Astrocyte (in vitro differentiated cells and primary cell): ENCODE measurements around the gene LIPT2. TPM values are rescaled to one million over a fixed set of nuclear protein-coding genes. Genes with fewer than 3 reads are reported as not detected.

ENCODE experiments used
- DNase-seq: peaks from one replicate; pipeline ENCODE4 v3.0.0-alpha.2; 2010; ENCODE audit warnings: low read depth
- FAIRE-seq: peaks from 2 replicates; lab custom pipeline; 2011; peaks lifted over from hg19 to GRCh38; lab: Jason Lieb, UNC
- H2AFZ ChIP-seq: 2 replicates; pipeline ENCODE4 v1.6.0; 2012; ENCODE audit warnings: low read depth, low read length, inconsistent platforms
- H3K27ac ChIP-seq: 2 replicates; pipeline ENCODE4 v1.5.1; 2011; ENCODE audit warnings: low read depth, low read length, inconsistent platforms
- H3K27me3 ChIP-seq: 2 replicates; pipeline ENCODE4 v1.6.0; 2011; ENCODE audit warnings: low read length, inconsistent platforms; ENCODE audit not compliant: insufficient read depth
- H3K36me3 ChIP-seq: 2 replicates; pipeline ENCODE4 v1.5.1; 2011; ENCODE audit warnings: low read length, inconsistent platforms; ENCODE audit not compliant: insufficient read depth
- H3K4me1 ChIP-seq: 2 replicates; pipeline ENCODE4 v1.5.1; 2011; ENCODE audit warnings: low read length, inconsistent platforms; ENCODE audit not compliant: insufficient read depth
- H3K4me2 ChIP-seq: 2 replicates; pipeline ENCODE4 v1.6.0; 2012; ENCODE audit warnings: low read length, inconsistent platforms
- H3K4me3 ChIP-seq: 2 replicates; pipeline ENCODE4 v1.5.1; 2011; ENCODE audit warnings: low read depth, mild to moderate bottlenecking, low read length, inconsistent platforms; ENCODE audit not compliant: insufficient read depth
- H3K79me2 ChIP-seq: 2 replicates; pipeline ENCODE4 v1.6.0; 2012; ENCODE audit warnings: mild to moderate bottlenecking, low read length, inconsistent platforms; ENCODE audit not compliant: insufficient read depth
- H3K9ac ChIP-seq: 2 replicates; pipeline ENCODE4 v1.6.0; 2012; ENCODE audit warnings: mild to moderate bottlenecking, low read length, inconsistent platforms
- H3K9me3 ChIP-seq: 2 replicates; pipeline ENCODE4 v1.5.1; 2012; ENCODE audit warnings: low read depth, mild to moderate bottlenecking, low read length, inconsistent platforms; ENCODE audit not compliant: insufficient read depth
- H4K20me1 ChIP-seq: 2 replicates; pipeline ENCODE4 v1.6.0; 2012; ENCODE audit warnings: low read length, inconsistent platforms; ENCODE audit not compliant: insufficient read depth
- H3K27ac Mint-ChIP-seq: one replicate; pipeline ENCODE4 v1.8.0; 2021; ENCODE audit warnings: mild to moderate bottlenecking, mixed read lengths; ENCODE audit not compliant: unreplicated experiment
- H3K27me3 Mint-ChIP-seq: one replicate; pipeline ENCODE4 v1.8.0; 2021; ENCODE audit warnings: low read depth, mixed read lengths; ENCODE audit not compliant: unreplicated experiment
- H3K36me3 Mint-ChIP-seq: one replicate; pipeline ENCODE4 v1.8.0; 2021; ENCODE audit warnings: low read depth, mixed read lengths; ENCODE audit not compliant: unreplicated experiment
- H3K4me1 Mint-ChIP-seq: one replicate; pipeline ENCODE4 v1.8.0; 2021; ENCODE audit warnings: low read depth, mixed read lengths; ENCODE audit not compliant: unreplicated experiment
- H3K4me3 Mint-ChIP-seq: one replicate; pipeline ENCODE4 v1.8.0; 2021; ENCODE audit warnings: mild to moderate bottlenecking, moderate library complexity, mixed read lengths; ENCODE audit not compliant: unreplicated experiment
- H3K9me3 Mint-ChIP-seq: one replicate; pipeline ENCODE4 v1.8.0; 2021; ENCODE audit warnings: mild to moderate bottlenecking, mixed read lengths; ENCODE audit not compliant: unreplicated experiment
- CTCF ChIP-seq: IDR thresholded peaks from 2 replicates; pipeline ENCODE4 v1.5.1; 2011; ENCODE audit warnings: low read depth, mild to moderate bottlenecking, inconsistent platforms, low read length, moderate library complexity; ENCODE audit not compliant: insufficient read depth
- EZH2 ChIP-seq: IDR thresholded peaks from 2 replicates; pipeline ENCODE4 v1.6.1; 2012; ENCODE audit warnings: mild to moderate bottlenecking, low read length, inconsistent platforms; ENCODE audit not compliant: insufficient read depth
- total RNA-seq: library from RNA; stranded (reverse); gene quantifications from 2 replicates; pipeline ENCODE4 v1.2.1, GENCODE V29; 2021

Gene LIPT2
- total RNA-seq, 1 donor from 2014 or later, result 2.0 TPM

- Histone ChIP-seq H3K9me3 (no peaks in the 10 kb centered on the region), H3K79me2 (no peaks in the 10 kb centered on the region), H3K36me3 (no peaks in the 10 kb centered on the region), H3K27me3 (peaks cover 3% of the 10 kb centered on the region), H3K4me3 (no peak overlapping the region), H4K20me1 (no peaks in the 10 kb centered on the region), H3K4me2 (no peak overlapping the region), H3K27ac (no peak overlapping the region), H3K4me1 (no peaks in the 10 kb centered on the region), H3K9ac (no peak overlapping the region), H2AFZ (no peak overlapping the region)
- FAIRE-seq (no peak), DNase-seq (no peak)
- no peak for TF ChIP-seq CTCF
- no peak for TF ChIP-seq EZH2
- Mint-ChIP-seq H3K4me1 (no peaks in the 10 kb centered on the region), H3K4me3 (no peak overlapping the region), H3K9me3 (no peaks in the 10 kb centered on the region), H3K27ac (no peak overlapping the region), H3K36me3 (no peaks in the 10 kb centered on the region), H3K27me3 (peaks cover 4% of the 10 kb centered on the region)
Observed at GRCh38 chr11:74524978-74525377, 31.5 kb upstream of the LIPT2 start.

- H3K9me3 ChIP-seq, result no peaks in the 10 kb centered on the region
- no peaks in the 10 kb centered on the region for H3K79me2 ChIP-seq
- peaks cover 3% of the 10 kb centered on the region for H3K27me3 ChIP-seq
- H3K36me3 ChIP-seq, result no peaks in the 10 kb centered on the region
- Mint-ChIP-seq H3K27me3 (peaks cover 4% of the 10 kb centered on the region), H3K27ac (no peak overlapping the region), H3K4me3 (no peak overlapping the region), H3K36me3 (no peaks in the 10 kb centered on the region), H3K4me1 (no peaks in the 10 kb centered on the region), H3K9me3 (no peaks in the 10 kb centered on the region)
- FAIRE-seq (no peak), DNase-seq (no peak)
- no peak overlapping the region for H2AFZ ChIP-seq
- TF ChIP-seq EZH2 (no peak), CTCF (no peak)
- no peaks in the 10 kb centered on the region for H4K20me1 ChIP-seq
- H3K4me3 ChIP-seq, result no peak overlapping the region
- H3K27ac ChIP-seq, result no peak overlapping the region
- no peaks in the 10 kb centered on the region for H3K4me1 ChIP-seq
- H3K9ac ChIP-seq, result no peak overlapping the region
- H3K4me2 ChIP-seq, result no peak overlapping the region
Observed at GRCh38 chr11:74524501-74524900, 31.0 kb upstream of the LIPT2 start.

DNA sequence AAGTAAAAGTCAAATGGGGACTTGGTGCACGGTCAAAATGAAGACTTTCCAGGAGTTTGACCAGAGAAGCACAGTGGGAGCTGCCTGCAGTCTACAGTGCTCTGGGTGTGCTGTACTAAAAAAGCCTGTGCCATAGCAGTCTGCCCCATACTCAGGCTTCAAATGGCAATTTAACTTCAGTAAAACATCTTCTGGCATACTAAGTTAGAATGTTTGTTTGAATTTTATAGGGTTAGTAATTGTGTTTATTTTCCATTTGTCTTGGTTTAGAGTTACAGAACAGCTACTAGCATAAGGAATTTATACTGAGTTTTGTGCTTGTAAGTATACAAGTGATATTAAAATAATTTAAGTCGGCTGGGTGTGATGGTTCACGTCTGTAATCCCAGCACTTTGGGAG is 29.3 kb upstream of the LIPT2 start:
- no peak for FAIRE-seq

More for the DNA sequence above, 29.3 kb upstream of the LIPT2 start:
- H3K4me3 ChIP-seq, result no peak overlapping the region
- H3K36me3 Mint-ChIP-seq, result no peaks in the 10 kb centered on the region
- no peak overlapping the region for H2AFZ ChIP-seq
- H3K4me1 Mint-ChIP-seq, result no peaks in the 10 kb centered on the region
- H3K9ac ChIP-seq, result no peak overlapping the region
- H3K27me3 ChIP-seq, result peaks cover 3% of the 10 kb centered on the region
- H3K27me3 Mint-ChIP-seq, result peaks cover 4% of the 10 kb centered on the region
- no peaks in the 10 kb centered on the region for H3K36me3 ChIP-seq
- H3K4me3 Mint-ChIP-seq, result no peak overlapping the region
- H3K4me2 ChIP-seq, result no peak overlapping the region
- no peak overlapping the region for H3K27ac Mint-ChIP-seq
- no peaks in the 10 kb centered on the region for H3K79me2 ChIP-seq
- H3K9me3 Mint-ChIP-seq, result no peaks in the 10 kb centered on the region
- H3K9me3 ChIP-seq, result no peaks in the 10 kb centered on the region
- no peak overlapping the region for H3K27ac ChIP-seq
- no peaks in the 10 kb centered on the region for H3K4me1 ChIP-seq
- no peak for DNase-seq
- no peaks in the 10 kb centered on the region for H4K20me1 ChIP-seq
- TF ChIP-seq EZH2, result no peak
- no peak for TF ChIP-seq CTCF
